Endothelial cell of umbilical vein (primary cell): ENCODE measurements around the gene BCL3. TPM values are rescaled to one million over a fixed set of nuclear protein-coding genes. Genes with fewer than 3 reads are reported as not detected.

Experiments
- BruUV-seq: library from RNA; stranded (reverse); fragments of 400-500 nt; replicated peaks from 2 replicates; lab custom pipeline; 2021; lab: Mats Ljungman, UMichigan
- CTCF ChIA-PET: fragments of 300-600, 350-600 bp; sonication (Branson Sonifier 250); formaldehyde crosslinking; loops from one replicate; lab custom pipeline; 2021; ENCODE audit warnings: antibody characterized with exemption, inconsistent platforms; lab: Charles Lee
- POLR2A ChIA-PET: fragments of 300-600, 350-600 bp; sonication (Branson Sonifier 250); formaldehyde crosslinking; loops from one replicate; lab custom pipeline; 2021; ENCODE audit warnings: antibody characterized with exemption, inconsistent platforms; lab: Charles Lee
- DNase-seq: peaks from one replicate; pipeline ENCODE4 v3.0.0-alpha.2; 2011; ENCODE audit warnings: low read depth, low spot score
- FAIRE-seq: peaks from 2 replicates; lab custom pipeline; 2011; peaks lifted over from hg19 to GRCh38; lab: Jason Lieb, UNC
- H2AFZ ChIP-seq: 2 replicates; pipeline ENCODE4 v1.6.0; 2012; ENCODE audit warnings: low read depth, low read length, control low read depth, inconsistent platforms
- H3K27ac ChIP-seq: 2 replicates; pipeline ENCODE4 v1.5.1; 2011; ENCODE audit warnings: low read depth, mild to moderate bottlenecking, control low read depth, low read length, moderate library complexity; ENCODE audit not compliant: insufficient read depth
- H3K27me3 ChIP-seq, 2 experiments: 2 replicates each; pipeline versions ENCODE4 v1.6.0 to v1.6.1; 2011; ENCODE audit warnings: low read length in 2 of 2, mixed read lengths in 1 of 2; ENCODE audit not compliant: control insufficient read depth in 2 of 2, insufficient read depth in 2 of 2
- H3K36me3 ChIP-seq, 2 experiments: 2 replicates in 1 of 2; 3 replicates in 1 of 2; pipeline ENCODE4 v1.5.1; 2011; ENCODE audit warnings: low read length in 2 of 2, mild to moderate bottlenecking in 1 of 2, moderate library complexity in 1 of 2; ENCODE audit not compliant: control insufficient read depth in 2 of 2, insufficient read depth in 2 of 2; ENCODE audit errors: extremely low read depth in 1 of 2
- H3K4me1 ChIP-seq: 3 replicates; pipeline ENCODE4 v1.5.1; 2011; ENCODE audit warnings: mild to moderate bottlenecking, low read length; ENCODE audit not compliant: control insufficient read depth, insufficient read depth; ENCODE audit errors: extremely low read depth
- H3K4me2 ChIP-seq: 2 replicates; pipeline ENCODE4 v1.6.1; 2011; ENCODE audit warnings: low read length, control low read depth, mixed read lengths; ENCODE audit not compliant: insufficient read depth
- H3K4me3 ChIP-seq, 3 experiments: fragments of 200-600 bp in 1 of 3; sonication (generic), shearing (Covaris generic) in 1 of 3; replicated peaks in 1 of 3; 2 replicates each; pipeline ENCODE4 v1.5.1; 2011 to 2016; ENCODE audit warnings: control low read depth in 3 of 3, low read length in 3 of 3, mild to moderate bottlenecking in 2 of 3, inconsistent platforms in 1 of 3, low read depth in 1 of 3, moderate library complexity in 1 of 3; ENCODE audit not compliant: insufficient read depth in 1 of 3
- H3K79me2 ChIP-seq: 2 replicates; pipeline ENCODE4 v1.6.0; 2012; ENCODE audit warnings: low read length, inconsistent platforms; ENCODE audit not compliant: control insufficient read depth, insufficient read depth
- H3K9ac ChIP-seq: replicated peaks from 2 replicates; pipeline ENCODE3; 2011; ENCODE audit warnings: low read length, control low read depth; ENCODE audit not compliant: insufficient read depth; ENCODE audit errors: extremely low read depth
- H3K9me1 ChIP-seq: replicated peaks from 3 replicates; pipeline ENCODE4 v1.6.0; 2011; ENCODE audit warnings: mild to moderate bottlenecking, low read length; ENCODE audit not compliant: control insufficient read depth, insufficient read depth; ENCODE audit errors: extremely low read depth
- H3K9me3 ChIP-seq: replicated peaks from 2 replicates; pipeline ENCODE4 v1.5.1; 2012; ENCODE audit warnings: low read length, inconsistent platforms; ENCODE audit not compliant: control insufficient read depth, insufficient read depth
- H4K20me1 ChIP-seq: replicated peaks from 2 replicates; pipeline ENCODE3; 2011; ENCODE audit warnings: mild to moderate bottlenecking, low read length; ENCODE audit not compliant: control insufficient read depth, insufficient read depth; ENCODE audit errors: extremely low read depth
- CTCF ChIP-seq, 2 donors: IDR thresholded peaks; 1 replicate in 1 of 2; 2 replicates in 1 of 2; pipeline ENCODE4 v1.5.1; 2011; ENCODE audit warnings: low read length in 2 of 2, mild to moderate bottlenecking in 2 of 2, moderate library complexity in 2 of 2, control low read depth in 1 of 2, inconsistent platforms in 1 of 2, low read depth in 1 of 2; ENCODE audit not compliant: insufficient read depth in 1 of 2; ENCODE audit errors: extremely low read depth in 1 of 2
- EZH2 ChIP-seq: IDR thresholded peaks from 2 replicates; pipeline ENCODE4 v1.6.1; 2012; ENCODE audit warnings: borderline replicate concordance, low read depth, mild to moderate bottlenecking, moderate library complexity, low read length, inconsistent platforms; ENCODE audit not compliant: severe bottlenecking
- FOS ChIP-seq: IDR thresholded peaks from 2 replicates; pipeline ENCODE4 v1.6.1; 2011; ENCODE audit warnings: mild to moderate bottlenecking, low read length, moderate library complexity, borderline replicate concordance; ENCODE audit not compliant: insufficient read depth
- GATA2 ChIP-seq: IDR thresholded peaks from 2 replicates; pipeline ENCODE4 v1.7.0; 2011; ENCODE audit warnings: low read depth, mild to moderate bottlenecking, moderate library complexity, mixed read lengths, low read length; ENCODE audit not compliant: insufficient read length, insufficient read depth
- JUN ChIP-seq: IDR thresholded peaks from 2 replicates; pipeline ENCODE4 v1.6.1; 2011; ENCODE audit warnings: borderline replicate concordance, low read depth; ENCODE audit not compliant: insufficient read length, insufficient read depth
- MYC ChIP-seq: IDR thresholded peaks from one replicate; pipeline ENCODE4 v1.6.1; 2011; ENCODE audit warnings: mild to moderate bottlenecking, low read depth, low read length
- POLR2A ChIP-seq: IDR thresholded peaks from 2 replicates; pipeline ENCODE4 v1.6.1; 2012; ENCODE audit warnings: low read depth, mild to moderate bottlenecking, control low read depth, low read length
- POLR2AphosphoS5 ChIP-seq: IDR thresholded peaks from 2 replicates; pipeline ENCODE4 v1.6.1; 2012; ENCODE audit warnings: low read depth, mild to moderate bottlenecking, control low read depth, low read length, moderate library complexity; ENCODE audit not compliant: insufficient read depth
- dilution Hi-C: fragments of 300-500 bp; cut with MboI; formaldehyde crosslinking; loops from one replicate; pipeline ENCODE4 v1.15.0; 2019; ENCODE audit warnings: low sequenced_read_pairs; ENCODE audit not compliant: extremely low pct_ligation_motif_present
- intact Hi-C: fragments of 100-400 bp; cut with micrococcal nuclease; formaldehyde crosslinking; loops from one replicate; pipeline ENCODE4 v1.10.0; 2022
- polyA plus RNA-seq, 4 experiments: library from polyadenylated mRNA; depleted of rRNA in 3 of 4; stranded (reverse) in 3 of 4; unstranded in 1 of 4; fragments of >200 nt; gene quantifications; 2 replicates each; pipeline versions ENCODE4 v1.2.1 to v1.2.3, GENCODE V29; 2011 to 2012; ENCODE audit warnings: missing spikeins in 1 of 4
- total RNA-seq: library from RNA; stranded (reverse); gene quantifications from 2 replicates; pipeline ENCODE4 v1.2.3, GENCODE V29; 2021
- TF ChIP-seq, protein P1 (sequence below): IDR thresholded peaks from 2 replicates; pipeline ENCODE4 v1.6.1; 2011; ENCODE audit not compliant: insufficient read depth, insufficient read length

Gene BCL3
- total and polyA plus RNA-seq, 2 donors (not counting 3 experiments of a cell fraction or from before 2014, with no cell fraction given), result 11.0 to 26.9 TPM

GRCh38 chr19:44754750-44755080 is 6.2 kb downstream of the BCL3 start:
- H3K4me1 ChIP-seq, result peaks cover 40% of the 10 kb centered on the region
- H3K4me2 ChIP-seq, result no peak overlapping the region
- peak overlapping the region; percentile 86 for H3K27ac ChIP-seq
- intact Hi-C loops (loop anchor here (5.0 kb wide), 1 partner anchor 67 kb away; no protein-coding TSS in a partner anchor), dilution Hi-C loops (no loop called here)
- no peak overlapping the region for H2AFZ ChIP-seq
- H4K20me1 ChIP-seq, result no peaks in the 10 kb centered on the region
- no peaks in the 10 kb centered on the region for H3K27me3 ChIP-seq
- BruUV-seq, result no TSS peak
- peak overlapping the region; percentile 19 for H3K9ac ChIP-seq
- H3K9me3 ChIP-seq, result no peaks in the 10 kb centered on the region
- peaks cover 18% of the 10 kb centered on the region for H3K79me2 ChIP-seq
- ChIA-PET CTCF (interaction anchor here (1.1 to 4.9 kb wide), 5 partner anchors 12 to 65 kb away, joined by 3 to 71 read pairs (median 10); no protein-coding TSS in a partner anchor), POLR2A (no interaction called here)
- no peak for TF ChIP-seq CTCF (IDR thresholded peaks at IDR 0.05; ENCODE audit: extremely low read depth in 1 of 2, insufficient read depth in 1 of 2, low read depth in 1 of 2, low read length in 2 of 2)
- no peak for TF ChIP-seq POLR2AphosphoS5
- no peak for TF ChIP-seq EZH2
- no peak for TF ChIP-seq FOS
- TF ChIP-seq JUN, result no peak
- no peak for TF ChIP-seq GATA2
- no peak for TF ChIP-seq POLR2A
- TF ChIP-seq, protein P1, sequence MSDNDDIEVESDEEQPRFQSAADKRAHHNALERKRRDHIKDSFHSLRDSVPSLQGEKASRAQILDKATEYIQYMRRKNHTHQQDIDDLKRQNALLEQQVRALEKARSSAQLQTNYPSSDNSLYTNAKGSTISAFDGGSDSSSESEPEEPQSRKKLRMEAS, result no peak
- no peak for TF ChIP-seq MYC
- peaks cover 0 to 18% of the 10 kb centered on the region in 2 experiments for H3K36me3 ChIP-seq
- H3K9me1 ChIP-seq, result no peaks in the 10 kb centered on the region
- H3K4me3 ChIP-seq, result no peak overlapping the region
- FAIRE-seq, result no peak
- no peak for DNase-seq
